ENCODE results near the gene DSCAML1. TPM values are rescaled to one million over a fixed set of nuclear protein-coding genes. Genes with fewer than 3 reads are reported as not detected.

The DSCAML1 gene
- total RNA-seq, 2 donors from 2014 or later: 0.67 to 1.3 TPM

DNA sequence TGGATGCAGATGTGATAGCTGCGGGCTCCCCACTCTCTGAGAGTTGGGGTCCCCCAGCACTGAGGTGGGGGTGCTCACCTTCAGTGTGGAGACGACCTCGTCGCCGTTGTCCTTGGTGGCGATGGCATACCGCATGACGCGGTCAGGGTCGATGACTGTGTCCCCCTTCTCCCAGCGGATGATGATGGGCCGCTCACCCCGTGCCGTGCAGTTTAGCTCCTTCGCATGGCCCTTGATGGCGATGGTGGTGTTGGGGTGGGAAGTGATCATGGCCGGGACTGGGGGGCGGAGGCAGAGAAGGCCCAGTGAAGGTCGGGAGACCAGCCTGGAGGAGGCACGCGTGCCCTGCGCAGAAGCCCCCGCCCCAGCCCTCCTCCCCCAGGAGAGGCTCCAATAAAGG is 315.1 kb downstream of the DSCAML1 start:
- Histone ChIP-seq H3K36me3 (no peaks in the 10 kb centered on the region), H3K27ac (no peak overlapping the region), H3K4me3 (no peak overlapping the region), H3K4me1 (no peaks in the 10 kb centered on the region), H3K9me3 (no peaks in the 10 kb centered on the region), H3K27me3 (no peaks in the 10 kb centered on the region)
- TF ChIP-seq, protein P1, sequence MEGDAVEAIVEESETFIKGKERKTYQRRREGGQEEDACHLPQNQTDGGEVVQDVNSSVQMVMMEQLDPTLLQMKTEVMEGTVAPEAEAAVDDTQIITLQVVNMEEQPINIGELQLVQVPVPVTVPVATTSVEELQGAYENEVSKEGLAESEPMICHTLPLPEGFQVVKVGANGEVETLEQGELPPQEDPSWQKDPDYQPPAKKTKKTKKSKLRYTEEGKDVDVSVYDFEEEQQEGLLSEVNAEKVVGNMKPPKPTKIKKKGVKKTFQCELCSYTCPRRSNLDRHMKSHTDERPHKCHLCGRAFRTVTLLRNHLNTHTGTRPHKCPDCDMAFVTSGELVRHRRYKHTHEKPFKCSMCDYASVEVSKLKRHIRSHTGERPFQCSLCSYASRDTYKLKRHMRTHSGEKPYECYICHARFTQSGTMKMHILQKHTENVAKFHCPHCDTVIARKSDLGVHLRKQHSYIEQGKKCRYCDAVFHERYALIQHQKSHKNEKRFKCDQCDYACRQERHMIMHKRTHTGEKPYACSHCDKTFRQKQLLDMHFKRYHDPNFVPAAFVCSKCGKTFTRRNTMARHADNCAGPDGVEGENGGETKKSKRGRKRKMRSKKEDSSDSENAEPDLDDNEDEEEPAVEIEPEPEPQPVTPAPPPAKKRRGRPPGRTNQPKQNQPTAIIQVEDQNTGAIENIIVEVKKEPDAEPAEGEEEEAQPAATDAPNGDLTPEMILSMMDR (IDR thresholded peaks at IDR 0.05): no peak
- no peak for DNase-seq (ENCODE audit: low spot score)

DNA sequence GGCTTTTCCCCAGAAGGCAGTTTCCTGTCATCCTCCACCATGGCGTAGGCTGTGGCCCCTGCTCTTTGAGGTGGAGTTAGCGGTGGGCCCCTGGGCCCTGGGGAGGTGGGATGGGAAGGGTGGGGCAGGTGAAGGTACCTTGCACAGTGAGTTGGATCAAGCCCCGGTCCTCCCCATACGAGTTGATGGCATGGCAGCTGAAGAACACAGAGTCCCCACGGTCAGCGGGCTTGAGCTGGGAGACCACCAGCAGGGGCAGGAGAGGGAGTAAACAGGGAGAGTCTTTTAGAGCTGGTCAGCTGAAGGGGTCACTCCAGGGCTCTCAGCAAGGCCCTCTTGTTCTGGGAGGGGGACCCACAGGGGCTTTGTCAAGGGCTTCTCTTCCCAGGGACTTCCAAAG is 316.0 kb downstream of the DSCAML1 start:
- no peaks in the 10 kb centered on the region for H3K27me3 ChIP-seq
- TF ChIP-seq, protein P1 (IDR thresholded peaks at IDR 0.05): no peak
- no peak for DNase-seq (ENCODE audit: low spot score)

GRCh38 chr11:117480221-117480620 is 316.8 kb downstream of the DSCAML1 start:
- Histone ChIP-seq H3K4me3 (no peak overlapping the region), H3K27me3 (no peaks in the 10 kb centered on the region), H3K36me3 (no peaks in the 10 kb centered on the region), H3K27ac (no peak overlapping the region), H3K4me1 (no peaks in the 10 kb centered on the region), H3K9me3 (no peaks in the 10 kb centered on the region)
- no peak for DNase-seq (ENCODE audit: low spot score)
- TF ChIP-seq, protein P1 (IDR thresholded peaks at IDR 0.05): no peak

More for the DNA sequence above, 316.0 kb downstream of the DSCAML1 start:
- Histone ChIP-seq H3K9me3 (no peaks in the 10 kb centered on the region), H3K27ac (no peak overlapping the region), H3K36me3 (no peaks in the 10 kb centered on the region), H3K4me1 (no peaks in the 10 kb centered on the region), H3K4me3 (no peak overlapping the region)

GRCh38 chr11:117479372-117479771 is 317.6 kb downstream of the DSCAML1 start:
- DNase-seq (ENCODE audit: low spot score): no peak
- no peaks in the 10 kb centered on the region for H3K9me3 ChIP-seq
- no peak overlapping the region for H3K27ac ChIP-seq
- no peaks in the 10 kb centered on the region for H3K36me3 ChIP-seq
- no peaks in the 10 kb centered on the region for H3K27me3 ChIP-seq
- TF ChIP-seq, protein P1 (IDR thresholded peaks at IDR 0.05): no peak
- H3K4me1 ChIP-seq: no peaks in the 10 kb centered on the region
- no peak overlapping the region for H3K4me3 ChIP-seq

GRCh38 chr11:117478926-117479325 is 318.1 kb downstream of the DSCAML1 start:
- no peaks in the 10 kb centered on the region for H3K27me3 ChIP-seq
- DNase-seq (ENCODE audit: low spot score): no peak
- TF ChIP-seq, protein P1 (IDR thresholded peaks at IDR 0.05): no peak
- H3K9me3 ChIP-seq: no peaks in the 10 kb centered on the region
- H3K36me3 ChIP-seq: no peaks in the 10 kb centered on the region
- H3K4me1 ChIP-seq: no peaks in the 10 kb centered on the region
- no peak overlapping the region for H3K27ac ChIP-seq
- H3K4me3 ChIP-seq: no peak overlapping the region

GRCh38 chr11:117478126-117478860 is 318.7 kb downstream of the DSCAML1 start:
- TF ChIP-seq, protein P1 (IDR thresholded peaks at IDR 0.05): no peak

More at GRCh38 chr11:117478126-117478860, 318.7 kb downstream of the DSCAML1 start:
- no peaks in the 10 kb centered on the region for H3K4me1 ChIP-seq
- H3K36me3 ChIP-seq: no peaks in the 10 kb centered on the region
- no peak overlapping the region for H3K27ac ChIP-seq
- no peak for DNase-seq (ENCODE audit: low spot score)
- H3K27me3 ChIP-seq: no peaks in the 10 kb centered on the region
- no peaks in the 10 kb centered on the region for H3K9me3 ChIP-seq
- no peak overlapping the region for H3K4me3 ChIP-seq

Data from right atrium auricular region (tissue), 2 donors.